Heart left ventricle (tissue), 16 donors: ENCODE data around the gene TFB1M. TPM values are rescaled to one million over a fixed set of nuclear protein-coding genes. Genes with fewer than 3 reads are reported as not detected.

Experiments used
- ATAC-seq, 4 donors: fragments of 200-7000 bp; cut with Tn5 transposase; one replicate each; pipeline ENCODE4 v1.9.1; 2020 to 2022; ENCODE audit warnings: moderate library complexity in 4 of 4, mild to moderate bottlenecking in 3 of 4, moderate number of reproducible peaks in 1 of 4
- DNase-seq, 5 donors: peaks; one replicate each; pipeline ENCODE4 v3.0.0-alpha.2; 2020
- H3K27ac ChIP-seq, 12 donors: fragments of 200-600 bp; sonication (generic) in 4 of 12; one replicate each; pipeline versions ENCODE4 v1.5.0 to v1.8.0; 2016 to 2022; ENCODE audit warnings: mild to moderate bottlenecking in 2 of 12
- H3K27me3 ChIP-seq, 9 donors: fragments of 200-600 bp; sonication (generic) in 2 of 9; one replicate each; pipeline versions ENCODE4 v1.5.1 to v1.8.0; 2016 to 2022; ENCODE audit warnings: mild to moderate bottlenecking in 3 of 9
- H3K36me3 ChIP-seq, 9 donors: fragments of 200-600 bp; sonication (generic) in 2 of 9; one replicate each; pipeline versions ENCODE4 v1.5.0 to v1.8.0; 2018 to 2022; ENCODE audit warnings: mild to moderate bottlenecking in 2 of 9
- H3K4me1 ChIP-seq, 12 donors: fragments of 200-600 bp; sonication (generic) in 4 of 12; one replicate each; pipeline versions ENCODE4 v1.5.0 to v1.8.0; 2016 to 2022; ENCODE audit warnings: mild to moderate bottlenecking in 3 of 12
- H3K4me3 ChIP-seq, 12 donors: fragments of 200-600 bp; sonication (generic) in 4 of 12; one replicate each; pipeline versions ENCODE4 v1.5.0 to v1.8.0; 2017 to 2022; ENCODE audit warnings: mild to moderate bottlenecking in 9 of 12, moderate library complexity in 4 of 12
- H3K9me3 ChIP-seq, 12 donors: fragments of 200-600 bp; sonication (generic) in 4 of 12; one replicate each; pipeline versions ENCODE4 v1.5.0 to v1.8.0; 2016 to 2022; ENCODE audit warnings: mild to moderate bottlenecking in 1 of 12
- CTCF ChIP-seq, 12 donors: fragments of 200-600 bp; sonication (generic) in 4 of 12; IDR thresholded peaks; one replicate each; pipeline versions ENCODE4 v1.5.0 to v1.8.0; 2018 to 2022; ENCODE audit warnings: antibody characterized with exemption in 12 of 12, mild to moderate bottlenecking in 5 of 12
- POLR2A ChIP-seq, 2 donors: fragments of 450-650 bp; IDR thresholded peaks; one replicate each; pipeline ENCODE4 v1.6.1; 2017; ENCODE audit warnings: antibody characterized with exemption in 2 of 2, mild to moderate bottlenecking in 2 of 2, moderate library complexity in 2 of 2
- WGBS, 4 donors: extraction: QIAGEN DNeasy Blood & Tissue Kit in 2 of 4; methylation state at CpG; one replicate each; pipeline versions ENCODE4 v1.1.5 to v1.1.7; 2013 to 2018; 5-methylcytosine and 5-hydroxymethylcytosine counted together
- intact Hi-C, 10 donors: fragments of 100-400 bp; cut with DNase I; formaldehyde crosslinking; loops; one replicate each; pipeline versions ENCODE4 v1.11.1 to v1.14.2; 2022
- polyA plus RNA-seq, 2 donors: library from polyadenylated mRNA; stranded (reverse); fragments of 200-250 nt; gene quantifications; one replicate each; pipeline ENCODE4 v1.2.3, GENCODE V29; 2013
- total RNA-seq, 9 donors: library from RNA; depleted of rRNA in 2 of 9; stranded (reverse); fragments of >200 nt in 2 of 9; fragmentation: NEBNext Ultra II Directional in 3 of 9; extraction: Animal tissue kit (Norgen Biotek cat#: 25700) in 3 of 9; gene quantifications; one replicate each; pipeline versions ENCODE4 v1.1.0 to v1.2.4, GENCODE V29; 2016 to 2023
- donor health status: ischemic (EF 13 %, LVEDD 7.1; RV severe dilation, severe dysfunction).
- donor health status: healthy with polysubstance abuse.
- donor health status: DM: no; HTN: yes; CAD: no.
- donor health status: DM: no; HTN: no; CAD: no.
- donor health status: ischemic (EF 25% LVEDD 6.9; RV normal size, moderate dysfunction).
- donor health status: ischemic (EF 25% LVEDD 5.7; RV mildly dilated, moderate dysfunction).
- donor health status: healthy.
- donor health status: DM: yes; HTN: yes; CAD: no.
- donor health status: ischemic (EF 35%, LVEDD 5.7; RV mildly dilated, moderate dysfunction).
- donor health status: nonischemic (EF 11% LVEDD 7.7; RV severe dilation, severe dysfunction).
- donor health status: DM: yes; HTN: yes; CAD: no.
- donor health status: PGD.
- donor health status: ischemic (EF 29% LVEDD 5.4; RV normal size, mild dysfunction).
- donor health status: nonischemic (EF 23%, LVEDD 6.1; RV moderate dilation, normal function).

TFB1M gene
- total and polyA plus RNA-seq, 11 donors = 11.4 to 24.5 (median 17.6) TPM

GRCh38 chr6:155325700-155326516 lies 11.6 kb upstream of the TFB1M start:
- H3K9me3 ChIP-seq = no peaks in the 10 kb centered on the region
- intact Hi-C loops = loop anchor here in 8 of 10 donors (2.0 to 10.0 kb wide), 7 partner anchors 169 to 1859 kb away; no protein-coding TSS in a partner anchor
- TF ChIP-seq CTCF (IDR thresholded peaks at IDR 0.05) = no peak
- TF ChIP-seq POLR2A (IDR thresholded peaks at IDR 0.05) = no peak
- 75 to 81% (median 77%) methylated on average over 6 of the region's 6 CpGs for WGBS, 4 donors
- H3K27ac ChIP-seq = no peak overlapping the region
- H3K4me1 ChIP-seq = no peaks in the 10 kb centered on the region
- no peaks in the 10 kb centered on the region for H3K36me3 ChIP-seq
- ATAC-seq (no peak), DNase-seq (no peak)
- H3K27me3 ChIP-seq = no peaks in the 10 kb centered on the region
- no peak overlapping the region for H3K4me3 ChIP-seq

- TF ChIP-seq POLR2A (IDR thresholded peaks at IDR 0.05) (no peak), CTCF (IDR thresholded peaks at IDR 0.05) (no peak)
- DNase-seq (no peak), ATAC-seq (no peak)
- Histone ChIP-seq H3K4me1 (peaks cover 0 to 4% (median 0%) of the 10 kb centered on the region in 12 donors), H3K27ac (no peak overlapping the region), H3K9me3 (no peaks in the 10 kb centered on the region), H3K36me3 (no peaks in the 10 kb centered on the region), H3K4me3 (no peak overlapping the region), H3K27me3 (no peaks in the 10 kb centered on the region)
- intact Hi-C loops = loop anchor here in 8 of 10 donors (5.0 to 10.0 kb wide), 6 partner anchors 170 to 1860 kb away; no protein-coding TSS in a partner anchor
Measured at GRCh38 chr6:155324993-155325392, 10.7 kb upstream of the TFB1M start.

- ATAC-seq = no peak
- TF ChIP-seq POLR2A (IDR thresholded peaks at IDR 0.05) = no peak
- TF ChIP-seq CTCF (IDR thresholded peaks at IDR 0.05) = no peak
- DNase-seq = no peak
- Histone ChIP-seq H3K4me1 (peaks cover 0 to 4% (median 0%) of the 10 kb centered on the region in 12 donors), H3K9me3 (no peaks in the 10 kb centered on the region), H3K27ac (no peak overlapping the region), H3K27me3 (no peaks in the 10 kb centered on the region), H3K36me3 (no peaks in the 10 kb centered on the region), H3K4me3 (no peak overlapping the region)
- intact Hi-C loops = loop anchor here in 4 of 10 donors (10.0 kb wide), 3 partner anchors 171 to 1861 kb away; no protein-coding TSS in a partner anchor
- WGBS, 4 donors = 90 to 96% (median 93%) methylated on average over 2 of the region's 2 CpGs
Measured at GRCh38 chr6:155324172-155324571, 9.9 kb upstream of the TFB1M start.

- Histone ChIP-seq H3K4me3 (peak overlapping the region in 3 of 12 donors; percentile 6 to 43 (median 12)), H3K36me3 (no peaks in the 10 kb centered on the region), H3K4me1 (peaks cover 0 to 11% (median 4%) of the 10 kb centered on the region in 12 donors), H3K27me3 (no peaks in the 10 kb centered on the region), H3K9me3 (no peaks in the 10 kb centered on the region), H3K27ac (peak overlapping the region in 1 of 12 donors; percentile 24)
- 85 to 93% (median 92%) methylated on average over 4 of the region's 4 CpGs for WGBS, 4 donors
- no peak for DNase-seq
- intact Hi-C loops = loop anchor here in 8 of 10 donors (5.0 to 10.0 kb wide), 6 partner anchors 135 to 1865 kb away; no protein-coding TSS in a partner anchor
- TF ChIP-seq POLR2A (IDR thresholded peaks at IDR 0.05) (no peak), CTCF (IDR thresholded peaks at IDR 0.05) (no peak)
- ATAC-seq = no peak
Measured at GRCh38 chr6:155319902-155320301, 5.6 kb upstream of the TFB1M start.
